SK-N-SH treated with all-trans-retinoic acid at 6 μM for 48 hours (cell line): ENCODE data around the gene PLA2G4F.

Source experiments
- ATAC-seq: fragments of 200-7000 bp; cut with Tn5 transposase; 3 replicates; pipeline ENCODE4 v1.9.1; 2020; ENCODE audit warnings: mild to moderate bottlenecking, moderate library complexity
- ARNTL ChIP-seq: fragments of 450-650 bp; formaldehyde crosslinking; IDR thresholded peaks from 2 replicates; pipeline ENCODE4 v1.5.0; 2020; ENCODE audit warnings: low read depth, mild to moderate bottlenecking, moderate library complexity, borderline replicate concordance
- BACH2 ChIP-seq: fragments of 250-450 bp; sonication (Bioruptor Pico); IDR thresholded peaks from 2 replicates; pipeline ENCODE4 v1.9.0; 2021; ENCODE audit warnings: mild to moderate bottlenecking, borderline replicate concordance
- CREB5 ChIP-seq: fragments of 250-450 bp; sonication (Bioruptor Pico); IDR thresholded peaks from 2 replicates; pipeline ENCODE4 v1.5.1; 2020; ENCODE audit warnings: low read depth, mild to moderate bottlenecking, moderate library complexity
- CSDC2 ChIP-seq: fragments of 250-450 bp; sonication (Bioruptor Pico); IDR thresholded peaks from 2 replicates; pipeline ENCODE4 v1.5.0; 2020; ENCODE audit warnings: mild to moderate bottlenecking, moderate library complexity
- CSRNP3 ChIP-seq: fragments of 250-450 bp; sonication (Bioruptor Pico); IDR thresholded peaks from 2 replicates; pipeline ENCODE4 v1.5.1; 2021; ENCODE audit warnings: mild to moderate bottlenecking, moderate library complexity
- ESRRG ChIP-seq: fragments of 250-450 bp; sonication (Bioruptor Pico); IDR thresholded peaks from 2 replicates; pipeline ENCODE4 v1.6.1; 2021; ENCODE audit warnings: mild to moderate bottlenecking
- ISL1 ChIP-seq: fragments of 250-450 bp; sonication (Bioruptor Pico); IDR thresholded peaks from 2 replicates; pipeline ENCODE4 v2.1.2; 2022; ENCODE audit warnings: mild to moderate bottlenecking, moderate library complexity
- OSR1 ChIP-seq: fragments of 250-450 bp; sonication (Bioruptor Pico); IDR thresholded peaks from 2 replicates; pipeline ENCODE4 v1.8.0; 2022; ENCODE audit warnings: moderate library complexity, mild to moderate bottlenecking, inconsistent platforms
- PATZ1 ChIP-seq: fragments of 250-450 bp; sonication (Bioruptor Pico); IDR thresholded peaks from 2 replicates; pipeline ENCODE4 v1.8.0; 2020; ENCODE audit warnings: mild to moderate bottlenecking, moderate library complexity, borderline replicate concordance
- PPARA ChIP-seq: fragments of 250-450 bp; sonication (Bioruptor Pico); IDR thresholded peaks from 2 replicates; pipeline ENCODE4 v1.5.0; 2020; ENCODE audit warnings: mild to moderate bottlenecking, borderline replicate concordance
- RARB ChIP-seq: fragments of 250-450 bp; sonication (Bioruptor Pico); IDR thresholded peaks from 2 replicates; pipeline ENCODE4 v1.8.0; 2021; ENCODE audit warnings: mild to moderate bottlenecking, moderate library complexity
- SNAI2 ChIP-seq: fragments of 250-450 bp; sonication (Bioruptor Pico); IDR thresholded peaks from 2 replicates; pipeline ENCODE4 v1.5.0; 2020; ENCODE audit warnings: mild to moderate bottlenecking, moderate library complexity
- TCF4 ChIP-seq: fragments of 250-450 bp; sonication (Bioruptor Pico); IDR thresholded peaks from 2 replicates; pipeline ENCODE4 v1.8.0; 2021; ENCODE audit warnings: mild to moderate bottlenecking, moderate library complexity, borderline replicate concordance
- TOX ChIP-seq: fragments of 250-450 bp; sonication (Bioruptor Pico); IDR thresholded peaks from 2 replicates; pipeline ENCODE4 v1.8.0; 2021; ENCODE audit warnings: mild to moderate bottlenecking, moderate library complexity, borderline replicate concordance
- TSHZ2 ChIP-seq: fragments of 250-450 bp; sonication (Bioruptor Pico); IDR thresholded peaks from 2 replicates; pipeline ENCODE4 v1.5.0; 2020; ENCODE audit warnings: mild to moderate bottlenecking, moderate library complexity
- ZC3H10 ChIP-seq: fragments of 250-450 bp; sonication (Bioruptor Pico); IDR thresholded peaks from 2 replicates; pipeline ENCODE4 v1.5.1; 2021; ENCODE audit warnings: mild to moderate bottlenecking, moderate library complexity
- ZFP30 ChIP-seq: fragments of 450-650 bp; formaldehyde crosslinking; IDR thresholded peaks from 2 replicates; pipeline ENCODE4 v1.5.0; 2022; ENCODE audit warnings: mild to moderate bottlenecking, moderate library complexity
- ZNF565 ChIP-seq: fragments of 450-650 bp; formaldehyde crosslinking; conservative IDR thresholded peaks from 2 replicates; pipeline ENCODE4 v1.5.0; 2020; ENCODE audit warnings: low read depth, mild to moderate bottlenecking, moderate library complexity
- ZNF70 ChIP-seq: fragments of 450-650 bp; formaldehyde crosslinking; IDR thresholded peaks from 2 replicates; pipeline ENCODE4 v1.5.0; 2020; ENCODE audit warnings: mild to moderate bottlenecking, moderate library complexity
- ZNF8 ChIP-seq: fragments of 450-650 bp; formaldehyde crosslinking; IDR thresholded peaks from 2 replicates; pipeline ENCODE4 v1.5.0; 2020; ENCODE audit warnings: mild to moderate bottlenecking, moderate library complexity
- TF ChIP-seq, protein P1 (sequence below): fragments of 250-450 bp; sonication (Bioruptor Pico); IDR thresholded peaks from 2 replicates; pipeline ENCODE4 v1.8.0; 2021; ENCODE audit warnings: low read depth, mild to moderate bottlenecking, moderate library complexity, borderline replicate concordance

PLA2G4F gene

DNA sequence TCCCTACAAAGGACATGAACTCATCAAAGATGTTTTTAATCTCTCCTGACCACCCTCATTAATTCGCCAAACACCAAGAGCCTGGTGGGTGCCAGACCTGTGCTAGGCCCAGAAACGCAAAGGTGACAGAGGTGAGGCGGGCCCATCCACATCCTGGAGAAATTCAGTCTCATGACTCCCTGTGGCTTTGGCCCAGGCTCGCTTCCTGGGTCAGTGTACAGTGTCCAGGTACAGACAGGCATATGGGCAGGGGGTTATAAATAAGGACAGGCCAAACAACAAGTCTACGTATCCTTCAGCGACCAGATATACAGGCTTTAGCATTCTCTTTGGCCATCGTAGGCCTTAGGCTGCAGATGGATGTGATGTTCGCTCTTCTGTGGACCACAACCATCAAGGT lies 945 bp upstream of the PLA2G4F start (continued):
- no peak for TF ChIP-seq ZNF70

DNA sequence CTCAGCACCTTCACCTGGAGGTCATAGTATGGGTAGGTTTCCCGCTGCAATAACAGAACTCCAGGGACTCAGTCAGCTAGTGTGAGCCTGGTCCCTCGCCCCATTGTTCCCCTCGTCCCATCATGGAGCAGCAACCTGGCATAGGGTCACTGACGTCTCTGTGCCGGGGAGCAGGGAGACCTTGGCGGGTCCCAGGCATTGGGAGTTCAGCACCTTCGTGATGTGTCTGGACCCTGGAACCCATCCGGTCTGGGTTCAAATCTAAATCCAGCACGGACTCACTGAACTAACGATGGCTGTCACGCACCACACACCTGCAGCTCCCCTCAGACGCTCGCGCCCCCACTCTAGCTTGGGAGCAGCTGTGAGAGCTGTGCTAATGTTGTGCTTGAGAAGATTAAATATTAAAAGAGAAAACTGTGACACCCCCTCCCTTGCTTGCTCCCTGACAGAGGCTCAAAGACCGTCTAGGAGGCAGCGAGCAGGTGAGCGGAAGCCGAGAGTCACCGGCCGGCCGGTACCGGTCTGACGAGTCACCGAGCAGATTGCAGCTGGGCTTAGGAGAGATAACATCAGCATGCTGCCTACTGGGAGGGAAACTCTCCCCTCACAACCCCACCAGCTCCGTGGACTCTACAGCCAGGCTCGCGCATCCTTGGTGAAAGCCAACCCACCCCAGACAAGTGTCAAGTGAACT lies 742 bp downstream of the PLA2G4F start:
- no peak for ATAC-seq
- no peak for TF ChIP-seq ISL1
- TF ChIP-seq ARNTL = no peak
- no peak for TF ChIP-seq OSR1 (CRISPR knock-in tag)
- TF ChIP-seq TSHZ2 (CRISPR knock-in tag) = no peak
- no peak for TF ChIP-seq ESRRG (CRISPR knock-in tag)
- TF ChIP-seq CSRNP3 (CRISPR knock-in tag) = no peak
- TF ChIP-seq PATZ1 = no peak
- TF ChIP-seq ZC3H10 (CRISPR knock-in tag) = no peak
- TF ChIP-seq SNAI2 (CRISPR knock-in tag) = no peak
- TF ChIP-seq ZFP30 (CRISPR knock-in tag) = no peak
- TF ChIP-seq CSDC2 (CRISPR knock-in tag) = no peak
- TF ChIP-seq ZNF565 = no peak
- no peak for TF ChIP-seq TCF4 (CRISPR knock-in tag)

GRCh38 chr15:42154956-42155355 lies 1.5 kb downstream of the PLA2G4F start:
- TF ChIP-seq ZNF70 = no peak
- TF ChIP-seq CSRNP3 (CRISPR knock-in tag) = no peak
- TF ChIP-seq PPARA (CRISPR knock-in tag) = no peak
- TF ChIP-seq TOX = no peak
- no peak for TF ChIP-seq SNAI2 (CRISPR knock-in tag)
- no peak for TF ChIP-seq ARNTL
- no peak for TF ChIP-seq ISL1
- TF ChIP-seq ZNF8 (CRISPR knock-in tag) = no peak
- TF ChIP-seq RARB (CRISPR knock-in tag) = no peak
- TF ChIP-seq CREB5 (CRISPR knock-in tag) = no peak
- no peak for ATAC-seq

GRCh38 chr15:42154212-42154941 lies 2.1 kb downstream of the PLA2G4F start:
- TF ChIP-seq ZNF70 (no peak), PPARA (CRISPR knock-in tag) (no peak), ZC3H10 (CRISPR knock-in tag) (no peak), ARNTL (no peak), TSHZ2 (CRISPR knock-in tag) (no peak), CSDC2 (CRISPR knock-in tag) (no peak), ZNF565 (no peak), RARB (CRISPR knock-in tag) (no peak), BACH2 (CRISPR knock-in tag) (no peak)
- TF ChIP-seq, protein P1, sequence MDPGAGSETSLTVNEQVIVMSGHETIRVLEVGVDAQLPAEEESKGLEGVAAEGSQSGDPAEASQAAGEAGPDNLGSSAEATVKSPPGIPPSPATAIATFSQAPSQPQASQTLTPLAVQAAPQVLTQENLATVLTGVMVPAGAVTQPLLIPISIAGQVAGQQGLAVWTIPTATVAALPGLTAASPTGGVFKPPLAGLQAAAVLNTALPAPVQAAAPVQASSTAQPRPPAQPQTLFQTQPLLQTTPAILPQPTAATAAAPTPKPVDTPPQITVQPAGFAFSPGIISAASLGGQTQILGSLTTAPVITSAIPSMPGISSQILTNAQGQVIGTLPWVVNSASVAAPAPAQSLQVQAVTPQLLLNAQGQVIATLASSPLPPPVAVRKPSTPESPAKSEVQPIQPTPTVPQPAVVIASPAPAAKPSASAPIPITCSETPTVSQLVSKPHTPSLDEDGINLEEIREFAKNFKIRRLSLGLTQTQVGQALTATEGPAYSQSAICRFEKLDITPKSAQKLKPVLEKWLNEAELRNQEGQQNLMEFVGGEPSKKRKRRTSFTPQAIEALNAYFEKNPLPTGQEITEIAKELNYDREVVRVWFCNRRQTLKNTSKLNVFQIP = no peak
- no peak for ATAC-seq
